HG03103 (cell line): ENCODE measurements around the gene FXYD4.
"Not testable (repeated sequence)": the region's sequence is repeated elsewhere in the genome, so short reads cannot be mapped to it uniquely, and the experiment has no call there.

Experiments
- ATAC-seq: cut with Tn5 transposase; IDR thresholded peaks from one replicate; pipeline ENCODE4 v1.9.1; 2021; ENCODE audit warnings: low read depth; ENCODE audit not compliant: unreplicated experiment

FXYD4 gene

GRCh38 chr10:43410345-43410744 is 38.9 kb downstream of the FXYD4 start:
- ATAC-seq, result no peak

- ATAC-seq, result no peak
These were observed 40.1 kb downstream of the FXYD4 start for GRCh38 chr10:43411536-43411935.

- no peak for ATAC-seq
These were observed 44.1 kb downstream of the FXYD4 start for GRCh38 chr10:43415544-43415943.

DNA sequence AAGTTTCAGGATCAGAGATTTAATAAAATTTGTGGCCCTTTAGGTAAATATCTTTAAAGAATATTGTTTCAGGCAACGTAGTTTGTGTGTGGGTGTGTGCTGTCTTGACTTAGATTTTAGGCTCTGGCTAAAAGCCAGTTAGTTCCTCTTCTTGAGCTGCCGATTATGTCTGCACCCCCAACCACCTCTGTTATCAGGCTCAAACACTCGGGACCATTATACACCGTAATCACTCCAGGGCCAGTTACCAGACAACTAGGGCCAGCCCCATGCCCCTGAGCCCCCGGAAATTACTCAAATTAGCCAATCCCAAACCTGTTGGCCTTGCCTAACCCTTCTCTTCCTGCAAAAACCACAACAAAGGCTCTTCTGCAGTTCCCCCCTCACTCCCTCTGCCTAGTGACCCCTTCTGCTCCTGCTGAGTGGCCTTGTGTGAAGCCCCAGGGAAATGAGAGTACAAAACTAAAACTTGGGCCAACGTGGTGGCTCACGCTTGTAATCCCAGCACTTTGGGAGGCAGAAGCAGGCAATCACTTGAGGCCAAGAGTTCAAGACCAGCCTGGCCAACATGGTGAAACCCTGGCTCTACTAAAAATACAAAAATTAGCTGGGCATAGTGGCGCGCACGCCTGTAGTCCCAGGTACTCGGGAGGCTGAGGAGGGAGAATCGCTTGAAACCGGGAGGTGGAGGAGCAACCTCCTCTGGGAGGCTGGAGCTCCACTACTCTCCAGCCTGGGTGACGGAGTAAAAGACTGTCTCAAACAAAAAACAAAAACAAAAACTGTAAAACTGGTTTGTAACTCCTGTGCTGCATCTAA is 46.7 kb downstream of the FXYD4 start:
- ATAC-seq, result no peak

- ATAC-seq, result no peak
These were observed 48.5 kb downstream of the FXYD4 start for GRCh38 chr10:43419997-43420368.

DNA sequence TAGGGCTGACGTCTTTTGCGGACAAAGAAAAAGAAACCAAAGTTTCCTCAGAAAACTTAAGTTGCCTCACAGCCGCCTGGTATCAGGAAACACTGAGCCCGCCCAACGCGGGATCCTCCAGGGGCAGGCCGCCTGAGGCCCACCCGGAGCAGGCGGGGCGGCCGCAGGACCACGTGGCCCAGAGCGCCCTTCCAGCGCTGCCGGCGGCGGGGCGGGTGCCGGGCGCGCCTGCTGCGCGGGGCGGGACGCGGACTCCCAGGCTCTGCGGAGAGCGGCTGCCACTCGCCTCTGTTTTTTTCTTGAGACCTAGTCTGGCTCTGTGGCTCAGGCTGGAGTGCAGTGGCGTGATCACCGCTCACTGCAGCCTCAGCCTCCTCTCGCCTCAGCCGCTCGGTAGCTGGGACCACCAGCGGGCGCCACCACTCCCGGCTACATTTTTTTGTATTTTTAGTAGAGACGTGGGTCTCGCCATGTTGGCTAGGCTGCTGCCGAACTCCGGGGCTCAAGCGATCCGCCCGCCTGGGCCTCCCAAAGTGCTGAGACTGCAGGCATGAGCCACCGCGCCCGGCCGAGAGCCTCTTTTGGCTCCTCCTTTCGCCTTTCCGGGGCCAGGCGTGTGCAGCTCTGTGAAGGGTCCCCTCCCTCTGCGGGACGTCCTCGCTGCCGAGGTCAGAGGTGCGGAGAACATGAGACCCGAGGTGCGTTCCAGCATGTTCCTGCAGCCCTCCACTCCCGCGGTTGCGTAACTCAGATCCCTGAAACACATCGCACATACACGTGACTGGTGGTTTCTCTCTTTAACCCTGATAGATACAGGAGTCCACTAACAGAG is 49.1 kb downstream of the FXYD4 start:
- ATAC-seq, result peak; percentile 82

DNA sequence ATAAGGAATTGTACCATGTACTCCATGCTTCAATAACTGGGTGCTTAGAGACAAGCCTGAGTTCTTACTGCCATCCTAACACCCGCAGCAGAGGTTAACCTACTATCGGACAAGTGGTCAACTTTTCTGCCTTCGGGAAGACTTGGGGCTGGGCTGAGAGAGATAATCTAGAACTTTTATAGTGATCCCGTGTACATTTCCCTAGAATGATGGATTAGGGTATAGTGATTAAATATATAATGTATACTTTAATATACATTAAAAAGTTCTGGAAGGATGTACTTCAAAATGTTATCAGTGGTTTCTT is 49.7 kb downstream of the FXYD4 start:
- no peak for ATAC-seq

GRCh38 chr10:43421519-43421918 is 50.1 kb downstream of the FXYD4 start:
- no peak for ATAC-seq

DNA sequence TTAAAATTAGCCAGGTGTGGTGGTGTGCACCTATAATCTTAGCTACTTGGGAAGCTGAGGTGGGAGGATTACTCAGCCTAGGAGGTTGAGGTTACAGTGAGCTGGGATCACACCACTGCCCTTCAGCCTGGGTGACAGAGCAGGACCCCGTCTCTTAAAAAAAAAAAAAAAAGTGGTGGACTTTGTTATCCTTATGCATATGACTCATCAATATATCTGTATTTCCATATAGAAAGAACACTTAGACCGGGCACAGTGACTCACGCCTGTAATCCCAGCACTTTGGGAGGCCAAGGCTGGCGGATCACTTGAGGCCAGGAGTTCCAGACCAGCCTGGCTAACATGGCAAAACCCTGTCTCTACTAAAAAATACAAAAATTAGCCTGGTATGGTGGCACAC is 50.5 kb downstream of the FXYD4 start:
- ATAC-seq, result not testable (repeated sequence)

- no peak for ATAC-seq
These were observed 53.0 kb downstream of the FXYD4 start for GRCh38 chr10:43424416-43424815.
